GM23338 (cell line): ENCODE data around the gene L3MBTL1.

Experiments
- CREB1 ChIP-seq: fragments of 250-450 bp; sonication (Bioruptor Pico); IDR thresholded peaks from 2 replicates; pipeline ENCODE4 v1.5.0; 2020; ENCODE audit warnings: low read depth, mild to moderate bottlenecking, moderate library complexity
- ETS1 ChIP-seq: IDR thresholded peaks from 2 replicates; pipeline ENCODE4 v1.6.1; 2016; ENCODE audit warnings: antibody characterized with exemption
- EZH2 ChIP-seq: fragments of 200-600 bp; sonication (generic); IDR thresholded peaks from one replicate; pipeline ENCODE4 v1.8.0; 2017; ENCODE audit warnings: antibody characterized with exemption, mild to moderate bottlenecking, low read depth; ENCODE audit not compliant: unreplicated experiment
- EZH2phosphoT487 ChIP-seq: fragments of 200-600 bp; sonication (generic); IDR thresholded peaks from one replicate; pipeline ENCODE4 v1.8.1; 2018; ENCODE audit warnings: antibody characterized with exemption; ENCODE audit not compliant: unreplicated experiment
- JUNB ChIP-seq: IDR thresholded peaks from one replicate; pipeline ENCODE4 v1.6.1; 2016; ENCODE audit warnings: antibody characterized with exemption; ENCODE audit not compliant: unreplicated experiment
- NANOG ChIP-seq: IDR thresholded peaks from 2 replicates; pipeline ENCODE4 v1.6.1; 2016; ENCODE audit warnings: antibody characterized with exemption, borderline replicate concordance
- POLR2AphosphoS5 ChIP-seq: IDR thresholded peaks from 2 replicates; pipeline ENCODE4 v1.6.1; 2016; ENCODE audit warnings: antibody characterized with exemption, low read depth
- REST ChIP-seq: IDR thresholded peaks from one replicate; pipeline ENCODE4 v1.6.1; 2018; ENCODE audit warnings: antibody characterized with exemption; ENCODE audit not compliant: unreplicated experiment
- STAT1 ChIP-seq: IDR thresholded peaks from one replicate; pipeline ENCODE4 v1.6.1; 2016; ENCODE audit warnings: antibody characterized with exemption; ENCODE audit not compliant: unreplicated experiment
- TF ChIP-seq, protein P1 (sequence below), 2 experiments: fragments of 200-600 bp in 1 of 2; sonication (generic) in 1 of 2; conservative IDR thresholded peaks; 2 replicates each; pipeline versions ENCODE4 v1.5.1 to v1.6.1; 2016 to 2017; ENCODE audit warnings: antibody characterized with exemption in 2 of 2, low read depth in 2 of 2, mild to moderate bottlenecking in 2 of 2, moderate library complexity in 1 of 2

DNA sequence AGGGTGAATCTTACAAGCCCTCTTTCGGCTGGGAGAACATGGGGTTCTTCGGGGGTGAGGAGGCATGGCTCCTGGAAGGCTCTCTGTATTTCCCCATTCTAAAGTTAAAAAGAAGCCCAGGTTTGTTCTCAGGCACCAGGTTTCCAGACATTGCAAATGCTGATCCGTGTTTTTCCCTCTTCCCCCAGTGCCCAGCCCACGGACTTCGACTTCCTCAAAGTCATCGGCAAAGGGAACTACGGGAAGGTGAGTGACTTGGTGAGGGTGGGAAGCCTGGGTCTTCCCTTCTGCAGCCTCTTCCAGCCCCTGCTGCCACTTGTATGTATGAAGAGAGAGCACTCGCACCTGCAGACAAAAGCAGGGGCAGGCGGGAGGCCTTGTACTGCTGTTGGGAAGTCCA is 60.0 kb downstream of the L3MBTL1 start:
- TF ChIP-seq, protein P1, sequence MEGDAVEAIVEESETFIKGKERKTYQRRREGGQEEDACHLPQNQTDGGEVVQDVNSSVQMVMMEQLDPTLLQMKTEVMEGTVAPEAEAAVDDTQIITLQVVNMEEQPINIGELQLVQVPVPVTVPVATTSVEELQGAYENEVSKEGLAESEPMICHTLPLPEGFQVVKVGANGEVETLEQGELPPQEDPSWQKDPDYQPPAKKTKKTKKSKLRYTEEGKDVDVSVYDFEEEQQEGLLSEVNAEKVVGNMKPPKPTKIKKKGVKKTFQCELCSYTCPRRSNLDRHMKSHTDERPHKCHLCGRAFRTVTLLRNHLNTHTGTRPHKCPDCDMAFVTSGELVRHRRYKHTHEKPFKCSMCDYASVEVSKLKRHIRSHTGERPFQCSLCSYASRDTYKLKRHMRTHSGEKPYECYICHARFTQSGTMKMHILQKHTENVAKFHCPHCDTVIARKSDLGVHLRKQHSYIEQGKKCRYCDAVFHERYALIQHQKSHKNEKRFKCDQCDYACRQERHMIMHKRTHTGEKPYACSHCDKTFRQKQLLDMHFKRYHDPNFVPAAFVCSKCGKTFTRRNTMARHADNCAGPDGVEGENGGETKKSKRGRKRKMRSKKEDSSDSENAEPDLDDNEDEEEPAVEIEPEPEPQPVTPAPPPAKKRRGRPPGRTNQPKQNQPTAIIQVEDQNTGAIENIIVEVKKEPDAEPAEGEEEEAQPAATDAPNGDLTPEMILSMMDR (conservative IDR thresholded peaks at IDR 0.05; ENCODE audit: low read depth in 2 of 2) = no peak
- no peak for TF ChIP-seq ETS1
- no peak for TF ChIP-seq POLR2AphosphoS5
- no peak for TF ChIP-seq CREB1 (CRISPR knock-in tag)
- TF ChIP-seq NANOG = no peak
- TF ChIP-seq REST = no peak
- no peak for TF ChIP-seq EZH2phosphoT487
- no peak for TF ChIP-seq EZH2
- no peak for TF ChIP-seq STAT1
- no peak for TF ChIP-seq JUNB
